HG02678 (cell line): ENCODE results near the gene KLK3.
"Not testable (repeated sequence)": the region's sequence is repeated elsewhere in the genome, so short reads cannot be mapped to it uniquely, and the experiment has no call there.

Source experiments
- ATAC-seq: cut with Tn5 transposase; IDR thresholded peaks from one replicate; pipeline ENCODE4 v1.9.1; 2021; ENCODE audit warnings: mild to moderate bottlenecking, moderate library complexity; ENCODE audit not compliant: unreplicated experiment

KLK3 gene

DNA sequence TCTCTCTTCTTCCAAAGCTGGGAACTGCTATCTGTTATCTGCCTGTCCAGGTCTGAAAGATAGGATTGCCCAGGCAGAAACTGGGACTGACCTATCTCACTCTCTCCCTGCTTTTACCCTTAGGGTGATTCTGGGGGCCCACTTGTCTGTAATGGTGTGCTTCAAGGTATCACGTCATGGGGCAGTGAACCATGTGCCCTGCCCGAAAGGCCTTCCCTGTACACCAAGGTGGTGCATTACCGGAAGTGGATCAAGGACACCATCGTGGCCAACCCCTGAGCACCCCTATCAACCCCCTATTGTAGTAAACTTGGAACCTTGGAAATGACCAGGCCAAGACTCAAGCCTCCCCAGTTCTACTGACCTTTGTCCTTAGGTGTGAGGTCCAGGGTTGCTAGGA is 5.1 kb downstream of the KLK3 start:
- no peak for ATAC-seq

DNA sequence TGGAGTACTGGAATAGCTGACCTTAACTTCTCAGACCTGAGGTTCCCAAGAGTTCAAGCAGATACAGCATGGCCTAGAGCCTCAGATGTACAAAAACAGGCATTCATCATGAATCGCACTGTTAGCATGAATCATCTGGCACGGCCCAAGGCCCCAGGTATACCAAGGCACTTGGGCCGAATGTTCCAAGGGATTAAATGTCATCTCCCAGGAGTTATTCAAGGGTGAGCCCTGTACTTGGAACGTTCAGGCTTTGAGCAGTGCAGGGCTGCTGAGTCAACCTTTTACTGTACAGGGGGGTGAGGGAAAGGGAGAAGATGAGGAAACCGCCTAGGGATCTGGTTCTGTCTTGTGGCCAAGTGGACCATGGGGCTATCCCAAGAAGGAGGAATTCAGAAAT is 6.3 kb downstream of the KLK3 start:
- ATAC-seq: no peak

DNA sequence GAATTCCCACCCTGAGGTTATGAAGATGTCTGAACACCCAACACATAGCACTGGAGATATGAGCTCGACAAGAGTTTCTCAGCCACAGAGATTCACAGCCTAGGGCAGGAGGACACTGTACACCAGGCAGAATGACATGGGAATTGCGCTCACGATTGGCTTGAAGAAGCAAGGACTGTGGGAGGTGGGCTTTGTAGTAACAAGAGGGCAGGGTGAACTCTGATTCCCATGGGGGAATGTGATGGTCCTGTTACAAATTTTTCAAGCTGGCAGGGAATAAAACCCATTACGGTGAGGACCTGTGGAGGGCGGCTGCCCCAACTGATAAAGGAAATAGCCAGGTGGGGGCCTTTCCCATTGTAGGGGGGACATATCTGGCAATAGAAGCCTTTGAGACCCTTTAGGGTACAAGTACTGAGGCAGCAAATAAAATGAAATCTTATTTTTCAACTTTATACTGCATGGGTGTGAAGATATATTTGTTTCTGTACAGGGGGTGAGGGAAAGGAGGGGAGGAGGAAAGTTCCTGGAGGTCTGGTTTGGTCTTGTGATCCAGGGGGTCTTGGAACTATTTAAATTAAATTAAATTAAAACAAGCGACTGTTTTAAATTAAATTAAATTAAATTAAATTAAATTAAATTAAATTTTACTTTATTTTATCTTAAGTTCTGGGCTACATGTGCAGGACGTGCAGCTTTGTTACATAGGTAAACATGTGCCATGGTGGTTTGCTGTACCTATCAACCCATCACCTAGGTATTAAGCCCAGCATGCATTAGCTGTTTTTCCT is 7.0 kb downstream of the KLK3 start:
- no peak for ATAC-seq

DNA sequence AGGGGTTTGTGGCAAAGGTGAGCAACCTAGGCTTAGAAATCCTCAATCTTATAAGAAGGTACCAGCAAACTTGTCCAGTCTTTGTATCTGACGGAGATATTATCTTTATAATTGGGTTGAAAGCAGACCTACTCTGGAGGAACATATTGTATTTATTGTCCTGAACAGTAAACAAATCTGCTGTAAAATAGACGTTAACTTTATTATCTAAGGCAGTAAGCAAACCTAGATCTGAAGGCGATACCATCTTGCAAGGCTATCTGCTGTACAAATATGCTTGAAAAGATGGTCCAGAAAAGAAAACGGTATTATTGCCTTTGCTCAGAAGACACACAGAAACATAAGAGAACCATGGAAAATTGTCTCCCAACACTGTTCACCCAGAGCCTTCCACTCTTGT is 14.8 kb downstream of the KLK3 start:
- no peak for ATAC-seq

DNA sequence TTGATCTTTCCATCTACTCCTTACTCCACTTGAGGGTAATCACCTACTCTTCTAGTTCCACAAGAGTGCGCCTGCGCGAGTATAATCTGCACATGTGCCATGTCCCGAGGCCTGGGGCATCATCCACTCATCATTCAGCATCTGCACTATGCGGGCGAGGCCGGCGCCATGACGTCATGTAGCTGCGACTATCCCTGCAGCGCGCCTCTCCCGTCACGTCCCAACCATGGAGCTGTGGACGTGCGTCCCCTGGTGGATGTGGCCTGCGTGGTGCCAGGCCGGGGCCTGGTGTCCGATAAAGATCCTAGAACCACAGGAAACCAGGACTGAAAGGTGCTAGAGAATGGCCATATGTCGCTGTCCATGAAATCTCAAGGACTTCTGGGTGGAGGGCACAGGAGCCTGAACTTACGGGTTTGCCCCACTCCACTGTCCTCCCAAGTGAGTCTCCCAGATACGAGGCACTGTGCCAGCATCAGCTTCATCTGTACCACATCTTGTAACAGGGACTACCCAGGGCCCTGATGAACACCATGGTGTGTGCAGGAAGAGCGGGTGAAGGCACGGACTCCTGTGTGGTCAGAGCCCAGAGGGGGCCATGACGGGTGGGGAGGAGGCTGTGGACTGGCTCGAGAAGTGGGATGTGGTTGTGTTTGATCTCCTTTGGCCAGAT is 15.8 kb downstream of the KLK3 start:
- no peak for ATAC-seq

DNA sequence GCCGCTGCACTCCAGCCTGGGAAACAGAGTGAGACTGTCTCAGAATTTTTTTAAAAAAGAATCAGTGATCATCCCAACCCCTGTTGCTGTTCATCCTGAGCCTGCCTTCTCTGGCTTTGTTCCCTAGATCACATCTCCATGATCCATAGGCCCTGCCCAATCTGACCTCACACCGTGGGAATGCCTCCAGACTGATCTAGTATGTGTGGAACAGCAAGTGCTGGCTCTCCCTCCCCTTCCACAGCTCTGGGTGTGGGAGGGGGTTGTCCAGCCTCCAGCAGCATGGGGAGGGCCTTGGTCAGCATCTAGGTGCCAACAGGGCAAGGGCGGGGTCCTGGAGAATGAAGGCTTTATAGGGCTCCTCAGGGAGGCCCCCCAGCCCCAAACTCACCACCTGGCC is 18.3 kb downstream of the KLK3 start, which contains the start of gene KLK2:
Gene KLK2, plus strand, starts transcription at position 384 of the 400 bp plus-strand sequence. CDS start 35 bp downstream, outside the sequence.
- no peak for ATAC-seq

DNA sequence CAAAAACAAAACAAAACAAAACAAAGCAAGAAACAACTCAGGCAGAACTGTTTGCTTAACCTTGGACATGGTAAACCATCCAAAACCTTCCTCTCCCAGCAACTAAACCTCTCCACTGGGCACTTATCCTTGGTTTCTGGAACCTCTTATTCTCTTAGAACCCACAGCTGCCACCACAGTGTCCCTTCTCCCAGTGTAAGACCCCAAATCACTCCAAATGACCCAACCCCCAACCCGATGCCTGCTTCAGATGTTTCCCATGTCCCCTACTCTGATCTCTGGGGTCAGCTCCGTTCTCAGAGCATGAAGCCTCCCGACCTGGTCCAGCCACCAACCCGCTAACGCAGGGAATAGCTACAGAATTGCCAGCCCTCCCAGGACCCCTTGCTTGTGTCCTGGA is 19.5 kb downstream of the KLK3 start:
- ATAC-seq: no peak

DNA sequence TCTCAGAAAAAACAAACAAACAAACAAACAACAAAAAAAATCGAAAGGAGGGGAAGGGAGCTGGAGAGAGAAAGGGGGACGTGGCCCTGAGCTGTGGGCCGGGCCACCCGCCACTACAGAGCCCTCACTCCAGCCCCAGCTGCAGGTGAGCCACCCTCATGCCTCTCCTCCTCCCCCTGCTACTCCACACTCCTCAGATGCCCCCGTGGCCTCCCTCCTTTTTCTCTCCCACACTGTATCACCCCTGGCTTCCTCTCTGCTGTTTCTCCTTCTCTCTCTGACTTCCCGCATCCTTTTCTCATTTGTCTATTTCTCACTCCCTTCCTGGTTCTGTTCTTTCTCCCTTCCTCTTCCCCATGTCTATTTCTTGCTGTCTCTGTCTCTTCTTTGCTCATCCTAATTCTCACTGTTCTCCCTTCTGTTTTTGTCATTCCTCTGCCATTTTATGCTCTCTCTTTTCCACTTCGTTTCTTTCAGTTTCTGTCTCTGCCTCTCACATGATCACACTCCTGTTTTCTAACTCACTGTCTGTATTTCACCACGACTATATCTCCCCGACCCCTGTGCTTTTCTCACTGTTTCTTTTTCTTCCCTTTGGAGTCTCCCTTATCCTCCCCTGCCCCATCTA is 21.2 kb downstream of the KLK3 start:
- ATAC-seq: no peak

DNA sequence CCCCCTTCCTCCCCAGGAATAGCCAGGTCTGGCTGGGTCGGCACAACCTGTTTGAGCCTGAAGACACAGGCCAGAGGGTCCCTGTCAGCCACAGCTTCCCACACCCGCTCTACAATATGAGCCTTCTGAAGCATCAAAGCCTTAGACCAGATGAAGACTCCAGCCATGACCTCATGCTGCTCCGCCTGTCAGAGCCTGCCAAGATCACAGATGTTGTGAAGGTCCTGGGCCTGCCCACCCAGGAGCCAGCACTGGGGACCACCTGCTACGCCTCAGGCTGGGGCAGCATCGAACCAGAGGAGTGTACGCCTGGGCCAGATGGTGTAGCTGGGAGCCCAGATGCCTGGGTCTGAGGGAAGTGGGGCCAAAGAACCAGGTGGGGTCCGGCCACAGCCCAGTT is 21.7 kb downstream of the KLK3 start:
- no peak for ATAC-seq

DNA sequence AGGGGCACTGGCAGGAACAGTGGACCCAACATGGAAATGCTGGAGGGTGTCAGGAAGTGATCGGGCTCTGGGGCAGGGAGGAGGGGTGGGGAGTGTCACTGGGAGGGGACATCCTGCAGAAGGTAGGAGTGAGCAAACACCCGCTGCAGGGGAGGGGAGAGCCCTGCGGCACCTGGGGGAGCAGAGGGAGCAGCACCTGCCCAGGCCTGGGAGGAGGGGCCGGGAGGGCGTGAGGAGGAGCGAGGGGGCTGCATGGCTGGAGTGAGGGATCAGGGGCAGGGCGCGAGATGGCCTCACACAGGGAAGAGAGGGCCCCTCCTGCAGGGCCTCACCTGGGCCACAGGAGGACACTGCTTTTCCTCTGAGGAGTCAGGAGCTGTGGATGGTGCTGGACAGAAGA is 22.6 kb downstream of the KLK3 start:
- no peak for ATAC-seq

DNA sequence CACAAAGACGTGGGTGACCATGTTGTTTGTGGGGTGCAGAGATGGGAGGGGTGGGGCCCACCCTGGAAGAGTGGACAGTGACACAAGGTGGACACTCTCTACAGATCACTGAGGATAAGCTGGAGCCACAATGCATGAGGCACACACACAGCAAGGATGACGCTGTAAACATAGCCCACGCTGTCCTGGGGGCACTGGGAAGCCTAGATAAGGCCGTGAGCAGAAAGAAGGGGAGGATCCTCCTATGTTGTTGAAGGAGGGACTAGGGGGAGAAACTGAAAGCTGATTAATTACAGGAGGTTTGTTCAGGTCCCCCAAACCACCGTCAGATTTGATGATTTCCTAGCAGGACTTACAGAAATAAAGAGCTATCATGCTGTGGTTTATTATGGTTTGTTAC is 24.1 kb downstream of the KLK3 start:
- no peak for ATAC-seq

DNA sequence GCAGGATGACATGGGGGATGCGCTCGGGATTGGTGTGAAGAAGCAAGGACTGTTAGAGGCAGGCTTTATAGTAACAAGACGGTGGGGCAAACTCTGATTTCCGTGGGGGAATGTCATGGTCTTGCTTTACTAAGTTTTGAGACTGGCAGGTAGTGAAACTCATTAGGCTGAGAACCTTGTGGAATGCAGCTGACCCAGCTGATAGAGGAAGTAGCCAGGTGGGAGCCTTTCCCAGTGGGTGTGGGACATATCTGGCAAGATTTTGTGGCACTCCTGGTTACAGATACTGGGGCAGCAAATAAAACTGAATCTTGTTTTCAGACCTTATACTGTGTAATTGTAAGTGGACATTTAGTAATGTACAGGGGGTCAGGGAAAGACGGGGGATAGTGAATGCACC is 25.5 kb downstream of the KLK3 start:
- no peak for ATAC-seq

DNA sequence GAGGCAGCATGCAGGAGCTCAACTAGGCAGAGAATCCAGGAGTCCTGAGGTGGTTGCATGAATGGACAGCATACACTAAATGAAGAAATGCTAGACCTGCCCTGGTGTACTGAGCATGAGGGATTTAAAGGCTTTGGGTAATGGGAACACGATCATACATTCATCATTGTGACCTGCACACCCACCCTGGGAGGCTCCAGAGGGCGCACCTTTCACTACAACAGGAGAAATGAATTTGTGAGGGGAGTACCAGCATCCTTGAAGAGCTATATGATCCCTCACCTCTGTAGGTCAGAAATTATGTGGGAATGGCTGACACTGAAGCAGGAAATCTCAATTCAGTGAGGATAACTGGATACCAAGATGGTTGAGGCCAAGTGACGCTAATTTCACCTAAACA is 27.5 kb downstream of the KLK3 start:
- ATAC-seq: no peak

DNA sequence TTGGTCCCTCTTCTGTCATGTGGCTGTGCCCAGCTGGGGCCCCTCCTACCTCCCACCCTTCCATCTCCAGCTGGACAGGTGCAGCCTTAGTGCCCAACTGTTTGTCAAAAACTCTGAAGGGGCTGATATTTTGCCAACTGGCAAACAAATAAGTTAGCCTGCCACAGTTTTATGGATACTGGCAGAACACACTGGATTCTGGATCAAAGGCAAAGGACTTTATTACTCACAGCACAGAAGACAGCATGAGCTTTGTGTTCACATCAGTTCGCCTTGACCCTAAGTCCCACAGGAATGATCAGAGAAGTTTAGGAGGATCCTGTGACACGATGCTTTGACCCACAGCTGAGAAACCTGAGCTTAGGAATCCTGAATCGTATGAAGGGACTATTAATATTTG is 34.9 kb downstream of the KLK3 start:
- no peak for ATAC-seq

DNA sequence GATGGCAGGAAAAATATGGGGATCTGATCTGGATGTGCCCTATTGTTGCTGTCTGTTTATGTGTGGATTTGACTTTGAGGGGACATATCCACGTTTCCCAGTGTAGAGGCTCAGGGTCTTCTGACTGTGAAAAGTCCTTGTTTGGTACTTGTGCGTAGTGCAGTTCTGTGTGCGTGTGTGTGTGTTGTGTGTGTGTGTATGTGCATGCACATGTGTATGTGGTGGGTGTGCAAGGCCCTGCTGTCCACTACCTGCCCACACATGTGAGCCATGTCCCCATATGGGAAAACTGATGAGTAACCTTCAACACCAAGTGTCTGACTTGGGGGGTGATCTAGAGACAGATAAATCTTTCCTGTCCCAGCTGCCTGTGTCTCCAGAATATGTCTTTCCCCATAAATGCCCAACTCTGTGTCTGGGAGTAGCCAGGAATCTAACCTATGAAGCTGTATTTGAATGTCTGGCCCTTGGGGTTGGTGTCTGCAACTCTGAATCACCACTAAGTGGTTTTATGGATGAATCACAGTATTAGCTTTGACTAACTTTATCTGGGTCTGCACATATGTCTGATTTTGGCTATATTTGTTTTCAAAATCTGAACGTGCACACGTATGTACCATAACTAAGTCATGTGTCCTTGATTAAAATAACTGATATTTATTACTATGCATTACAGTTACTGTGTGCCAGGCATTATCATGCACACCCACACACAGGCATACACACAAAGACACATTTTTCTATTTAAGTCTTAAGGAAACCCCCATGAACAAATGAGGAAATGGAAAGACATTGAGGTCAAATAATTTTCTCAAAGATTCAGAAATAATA is 35.9 kb downstream of the KLK3 start:
- no peak for ATAC-seq

DNA sequence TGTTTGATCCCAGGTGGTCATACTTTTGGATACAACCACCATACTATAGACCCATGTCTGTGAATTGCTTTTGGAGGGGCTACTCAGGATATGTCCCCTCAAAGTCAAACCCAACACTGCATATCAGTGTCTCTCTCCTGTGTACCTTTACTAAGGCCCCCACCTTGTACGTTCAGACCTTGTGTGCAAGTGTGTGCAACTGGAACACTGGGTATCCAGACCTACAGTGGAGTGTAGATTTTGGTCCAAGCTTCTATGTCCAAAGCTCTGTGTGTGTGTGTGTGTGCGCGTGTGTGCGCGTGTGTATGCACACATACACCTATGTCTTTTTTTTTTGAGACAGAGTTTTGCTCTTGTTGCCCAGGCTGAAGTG is 36.5 kb downstream of the KLK3 start:
- ATAC-seq: no peak

DNA sequence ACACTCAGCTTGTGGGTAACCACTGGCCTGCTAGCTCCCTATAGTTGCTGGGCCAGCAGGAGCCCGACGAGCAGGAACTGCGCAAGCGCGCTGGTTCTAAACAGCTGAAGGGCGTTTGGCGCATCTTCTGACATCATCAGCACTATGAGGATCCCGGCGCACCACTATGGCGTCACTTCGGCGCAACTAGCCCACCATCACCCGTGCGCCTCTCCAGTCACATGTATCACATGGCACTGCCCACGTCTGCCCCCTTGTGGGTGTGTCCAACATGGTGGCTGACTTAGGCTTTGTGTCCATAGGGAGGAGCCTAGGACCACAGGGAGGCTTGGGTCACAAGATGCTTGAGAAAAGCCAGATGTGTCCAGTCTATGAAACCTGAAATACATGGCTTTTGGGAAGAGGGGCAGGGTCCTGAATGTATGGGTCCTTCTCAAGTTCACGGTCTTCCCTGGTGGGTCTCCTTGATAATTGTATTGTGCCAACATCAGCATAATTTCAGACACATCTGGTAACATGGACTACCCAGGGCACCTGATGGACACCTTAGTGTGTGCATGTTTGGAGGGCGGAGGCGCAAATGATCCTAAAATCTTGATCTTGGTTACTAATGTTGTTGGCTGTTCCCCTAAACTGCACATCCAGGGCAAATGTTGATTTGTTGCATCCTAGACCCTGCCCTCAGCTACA is 38.5 kb downstream of the KLK3 start:
- ATAC-seq: no peak

DNA sequence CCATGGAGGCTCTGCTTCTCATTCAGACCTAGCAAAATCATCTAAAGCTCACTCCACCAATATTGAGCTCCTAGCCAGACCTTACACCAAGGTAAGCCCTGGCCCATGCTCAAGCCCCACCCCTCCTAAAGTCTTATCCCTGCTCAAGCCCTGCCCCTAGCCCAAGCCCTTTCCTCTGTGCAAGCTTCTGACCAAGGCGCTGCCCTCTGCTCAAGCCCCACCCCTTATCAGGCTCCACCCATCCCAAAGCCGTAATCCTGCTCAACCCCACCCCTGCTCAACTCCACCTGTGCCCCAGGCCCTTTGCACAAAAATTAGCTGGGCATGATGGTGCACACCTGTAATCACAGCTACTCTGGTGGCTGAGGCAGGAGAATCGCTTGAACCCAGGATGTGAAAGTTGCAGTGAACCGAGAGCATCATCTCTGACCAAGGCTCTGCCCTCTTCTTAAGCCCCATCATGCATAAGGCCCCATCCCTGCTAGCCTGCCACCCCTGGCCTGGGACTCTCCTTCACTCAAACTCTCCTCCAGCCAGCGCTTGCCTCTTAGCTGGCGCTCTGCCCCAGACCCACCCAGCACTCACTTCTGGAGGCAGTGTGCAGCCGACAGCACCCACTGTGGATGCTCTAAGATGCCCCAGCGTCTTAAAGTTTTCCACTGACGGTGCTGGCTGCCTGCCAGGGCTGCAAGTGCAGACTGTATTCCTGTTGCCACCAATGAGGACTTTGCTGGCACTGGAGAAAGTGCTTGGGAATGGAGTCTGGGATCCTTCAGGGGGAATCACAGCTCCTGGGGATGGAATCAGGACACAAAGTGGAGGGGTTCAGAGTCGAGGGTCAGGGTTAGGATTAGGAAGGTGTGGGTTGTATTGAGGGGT is 40.0 kb downstream of the KLK3 start:
- ATAC-seq: no peak

DNA sequence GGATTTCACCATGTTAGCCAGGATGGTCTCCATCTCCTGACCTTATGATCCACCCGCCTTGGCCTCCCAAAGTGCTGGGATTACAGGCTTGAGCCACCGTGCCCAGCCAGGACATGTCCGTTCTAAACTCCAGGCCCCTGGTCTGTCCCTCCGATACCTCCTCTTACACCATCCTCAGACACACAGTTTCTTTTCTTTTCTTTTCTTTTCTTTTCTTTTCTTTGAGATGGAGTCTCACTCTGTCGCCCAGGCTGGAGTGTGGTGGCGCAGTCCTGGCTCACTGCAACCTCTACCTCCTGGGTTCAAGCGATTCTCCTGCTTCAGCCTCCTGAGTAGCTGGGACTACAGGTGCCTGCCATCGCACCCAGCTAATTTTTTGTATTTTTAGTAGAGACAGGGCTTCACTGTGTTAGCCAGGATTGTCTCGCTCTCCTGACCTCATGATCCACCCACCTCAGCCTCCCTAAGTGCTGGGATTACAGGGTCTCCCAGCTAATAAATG is 41.4 kb downstream of the KLK3 start:
- ATAC-seq: not testable (repeated sequence)
